Body of pancreas (tissue), 4 donors: ENCODE results near the gene ARHGAP36. TPM values are rescaled to one million over a fixed set of nuclear protein-coding genes. Genes with fewer than 3 reads are reported as not detected.

Experiments used
- ATAC-seq: fragments of 150-250 bp; one replicate; pipeline ENCODE4 v1.9.1; 2016
- DNase-seq, 4 donors: peaks; one replicate each; pipeline ENCODE4 v3.0.0-alpha.2; 2019
- H3K27ac ChIP-seq, 4 donors: fragments of 200-600 bp; sonication (generic); 1 replicate in 3 of 4; 2 replicates in 1 of 4; pipeline versions ENCODE4 v1.5.1 to v1.6.1; 2016 to 2019; ENCODE audit warnings: mild to moderate bottlenecking in 1 of 4, mixed read lengths in 1 of 4, moderate library complexity in 1 of 4
- H3K27me3 ChIP-seq, 2 donors: fragments of 200-600 bp; sonication (generic); one replicate each; pipeline ENCODE4 v1.6.0; 2016; ENCODE audit warnings: mild to moderate bottlenecking in 1 of 2
- H3K36me3 ChIP-seq, 2 donors: fragments of 200-600 bp; sonication (generic); replicated peaks in 1 of 2; 2 replicates each; pipeline ENCODE4 v1.5.1; 2016; ENCODE audit warnings: low read depth in 2 of 2; ENCODE audit not compliant: insufficient read depth in 1 of 2
- H3K4me1 ChIP-seq: fragments of 200-600 bp; sonication (generic); one replicate; pipeline ENCODE4 v1.6.0; 2016
- H3K4me3 ChIP-seq, 2 donors: fragments of 200-600 bp; sonication (generic); 1 replicate in 1 of 2; 2 replicates in 1 of 2; pipeline ENCODE4 v1.5.1; 2016 to 2019
- H3K9me3 ChIP-seq, 3 donors: fragments of 200-600 bp; sonication (generic); 1 replicate in 2 of 3; 2 replicates in 1 of 3; pipeline ENCODE4 v1.5.1; 2016
- CTCF ChIP-seq, 7 experiments: fragments of 450-650 bp in 4 of 7; fragments of 200-600 bp in 3 of 7; sonication (generic) in 3 of 7; IDR thresholded peaks; one replicate each; pipeline ENCODE4 v1.5.1; 2016 to 2019; ENCODE audit warnings: antibody characterized with exemption in 7 of 7
- POLR2A ChIP-seq, 3 donors: fragments of 450-650 bp; IDR thresholded peaks; one replicate each; pipeline ENCODE4 v1.6.1; 2016; ENCODE audit warnings: antibody characterized with exemption in 3 of 3, mild to moderate bottlenecking in 2 of 3
- WGBS, 2 donors: methylation state at CpG; one replicate each; pipeline ENCODE4 v1.1.5; 2017; 5-methylcytosine and 5-hydroxymethylcytosine counted together
- intact Hi-C: fragments of 100-400 bp; cut with DNase I; formaldehyde crosslinking; loops from one replicate; pipeline ENCODE4 v1.15.1; 2023
- total RNA-seq, 2 donors: library from RNA; depleted of rRNA; stranded (reverse); fragments of >200 nt; gene quantifications; one replicate each; pipeline ENCODE4 v1.1.0, GENCODE V29; 2016

Gene ARHGAP36
- total RNA-seq, 2 donors from 2014 or later, result not detected

- WGBS, 2 donors, result 55 to 71% methylated on average over 5 to 9 of the region's 9 CpGs
- H3K36me3 ChIP-seq, result no peaks in the 10 kb centered on the region
- no peaks in the 10 kb centered on the region for H3K4me1 ChIP-seq
- TF ChIP-seq CTCF (IDR thresholded peaks at IDR 0.05) (no peak), POLR2A (IDR thresholded peaks at IDR 0.05) (no peak)
- no peaks in the 10 kb centered on the region for H3K27me3 ChIP-seq
- no peak overlapping the region for H3K4me3 ChIP-seq
- ATAC-seq, result no peak
- H3K27ac ChIP-seq, result no peak overlapping the region
- intact Hi-C loops, result no loop called here
- no peaks in the 10 kb centered on the region for H3K9me3 ChIP-seq
- no peak for DNase-seq
Observed at GRCh38 chrX:131047180-131047579, 11.0 kb upstream of the ARHGAP36 start.

- Histone ChIP-seq H3K4me1 (no peaks in the 10 kb centered on the region), H3K36me3 (no peaks in the 10 kb centered on the region), H3K4me3 (no peak overlapping the region), H3K9me3 (no peaks in the 10 kb centered on the region), H3K27ac (no peak overlapping the region), H3K27me3 (no peaks in the 10 kb centered on the region)
- no peak for TF ChIP-seq POLR2A (IDR thresholded peaks at IDR 0.05)
- no peak for TF ChIP-seq CTCF (IDR thresholded peaks at IDR 0.05)
- ATAC-seq (no peak), DNase-seq (no peak)
- WGBS, 2 donors, result 67 to 72% methylated on average over 4 to 5 of the region's 5 CpGs
- intact Hi-C loops, result no loop called here
Observed at GRCh38 chrX:131053076-131053475, 5.1 kb upstream of the ARHGAP36 start.

- Histone ChIP-seq H3K4me1 (no peaks in the 10 kb centered on the region), H3K27ac (no peak overlapping the region), H3K4me3 (no peak overlapping the region), H3K27me3 (no peaks in the 10 kb centered on the region), H3K9me3 (no peaks in the 10 kb centered on the region), H3K36me3 (no peaks in the 10 kb centered on the region)
- TF ChIP-seq POLR2A (IDR thresholded peaks at IDR 0.05) (no peak), CTCF (IDR thresholded peaks at IDR 0.05) (no peak)
- DNase-seq, result no peak
- no peak for ATAC-seq
- intact Hi-C loops, result no loop called here
- WGBS, 2 donors, result 44 to 45% methylated on average over 6 of the region's 6 CpGs
Observed at GRCh38 chrX:131054906-131055305, 3.2 kb upstream of the ARHGAP36 start.

GRCh38 chrX:131057706-131058105, 440 bp upstream of the ARHGAP36 start:
- intact Hi-C loops, result no loop called here
- ATAC-seq, result no peak
- Histone ChIP-seq H3K36me3 (no peaks in the 10 kb centered on the region), H3K27me3 (no peaks in the 10 kb centered on the region), H3K9me3 (no peaks in the 10 kb centered on the region), H3K4me3 (no peak overlapping the region), H3K4me1 (no peaks in the 10 kb centered on the region), H3K27ac (no peak overlapping the region)
- no peak for DNase-seq
- WGBS, 2 donors, result 40 to 66% methylated on average over 5 to 7 of the region's 9 CpGs
- no peak for TF ChIP-seq CTCF (IDR thresholded peaks at IDR 0.05)
- no peak for TF ChIP-seq POLR2A (IDR thresholded peaks at IDR 0.05)

- intact Hi-C loops, result no loop called here
- Histone ChIP-seq H3K4me3 (no peak overlapping the region), H3K9me3 (no peaks in the 10 kb centered on the region), H3K36me3 (no peaks in the 10 kb centered on the region), H3K27me3 (no peaks in the 10 kb centered on the region), H3K27ac (no peak overlapping the region), H3K4me1 (no peaks in the 10 kb centered on the region)
- DNase-seq (no peak), ATAC-seq (no peak)
- WGBS, 2 donors, result 75% methylated on average over 2 of the region's 2 CpGs; no CpG with 5 or more reads in 1 of the 2 donors
- no peak for TF ChIP-seq POLR2A (IDR thresholded peaks at IDR 0.05)
- TF ChIP-seq CTCF (IDR thresholded peaks at IDR 0.05), result no peak
Observed at GRCh38 chrX:131059246-131059645, 1.1 kb downstream of the ARHGAP36 start.
